Measurements from ENCODE around the gene FKBP10. TPM values are rescaled to one million over a fixed set of nuclear protein-coding genes. Genes with fewer than 3 reads are reported as not detected.

Gene FKBP10
- total and polyA plus RNA-seq, 2 experiments from 2014 or later = 88.0 to 290 TPM

GRCh38 chr17:41771389-41772206 is 41.2 kb upstream of the FKBP10 start:
- no peaks in the 10 kb centered on the region for H3K9me3 ChIP-seq (ENCODE audit: low read depth)
- H2AFZ ChIP-seq = no peak overlapping the region
- H3K27me3 ChIP-seq = no peaks in the 10 kb centered on the region
- no peak overlapping the region for H3K4me3 ChIP-seq
- 87% methylated on average over 17 of the region's 17 CpGs for WGBS (ENCODE audit: low lambda C conversion rate, missing lambda C conversion rate)
- H3K4me2 ChIP-seq = peak overlapping the region; percentile 67
- peaks cover 43% of the 10 kb centered on the region for H3K4me1 ChIP-seq (ENCODE audit: insufficient read depth)
- TF ChIP-seq, protein P1, sequence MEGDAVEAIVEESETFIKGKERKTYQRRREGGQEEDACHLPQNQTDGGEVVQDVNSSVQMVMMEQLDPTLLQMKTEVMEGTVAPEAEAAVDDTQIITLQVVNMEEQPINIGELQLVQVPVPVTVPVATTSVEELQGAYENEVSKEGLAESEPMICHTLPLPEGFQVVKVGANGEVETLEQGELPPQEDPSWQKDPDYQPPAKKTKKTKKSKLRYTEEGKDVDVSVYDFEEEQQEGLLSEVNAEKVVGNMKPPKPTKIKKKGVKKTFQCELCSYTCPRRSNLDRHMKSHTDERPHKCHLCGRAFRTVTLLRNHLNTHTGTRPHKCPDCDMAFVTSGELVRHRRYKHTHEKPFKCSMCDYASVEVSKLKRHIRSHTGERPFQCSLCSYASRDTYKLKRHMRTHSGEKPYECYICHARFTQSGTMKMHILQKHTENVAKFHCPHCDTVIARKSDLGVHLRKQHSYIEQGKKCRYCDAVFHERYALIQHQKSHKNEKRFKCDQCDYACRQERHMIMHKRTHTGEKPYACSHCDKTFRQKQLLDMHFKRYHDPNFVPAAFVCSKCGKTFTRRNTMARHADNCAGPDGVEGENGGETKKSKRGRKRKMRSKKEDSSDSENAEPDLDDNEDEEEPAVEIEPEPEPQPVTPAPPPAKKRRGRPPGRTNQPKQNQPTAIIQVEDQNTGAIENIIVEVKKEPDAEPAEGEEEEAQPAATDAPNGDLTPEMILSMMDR (IDR thresholded peaks at IDR 0.05; ENCODE audit: poor library complexity) = no peak
- TF ChIP-seq EZH2phosphoT487 (IDR thresholded peaks at IDR 0.05; ENCODE audit: low read depth, severe bottlenecking, unreplicated experiment) (no peak), EZH2 (IDR thresholded peaks at IDR 0.05; ENCODE audit: borderline replicate concordance) (no peak)
- H3K27ac ChIP-seq = peak overlapping the region; percentile 94
- peaks cover 71% of the 10 kb centered on the region for H3K79me2 ChIP-seq
- DNase-seq (ENCODE audit: low spot score) = no peak
- no peaks in the 10 kb centered on the region for H3K36me3 ChIP-seq (replicated peaks; ENCODE audit: insufficient read depth, low read depth)
- H4K20me1 ChIP-seq (ENCODE audit: insufficient read depth, poor library complexity, severe bottlenecking) = peaks cover 78% of the 10 kb centered on the region
- H3K9me2 ChIP-seq (replicated peaks; ENCODE audit: insufficient read depth) = no peaks in the 10 kb centered on the region

DNA sequence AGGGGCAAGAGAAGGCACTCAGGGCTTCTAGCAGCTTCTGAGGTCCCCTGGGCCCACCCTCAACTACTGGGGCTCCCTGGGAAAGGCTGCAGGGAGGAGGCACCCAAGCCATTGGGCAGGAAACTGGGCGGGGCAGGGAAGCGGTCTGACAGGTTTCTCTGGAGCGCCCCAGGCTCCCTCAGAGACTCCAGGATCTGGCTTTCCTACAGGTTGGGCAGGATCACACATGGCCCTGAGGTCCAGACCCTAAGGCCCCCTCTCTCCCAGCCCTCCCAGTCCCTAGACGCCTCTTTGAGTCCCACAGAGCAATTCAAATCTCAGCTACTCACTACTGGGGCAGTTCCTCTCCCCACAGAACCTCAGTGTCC is 40.6 kb upstream of the FKBP10 start:
- Histone ChIP-seq H3K79me2 (peaks cover 77% of the 10 kb centered on the region), H3K36me3 (replicated peaks; ENCODE audit: insufficient read depth, low read depth) (no peaks in the 10 kb centered on the region), H2AFZ (no peak overlapping the region), H4K20me1 (ENCODE audit: insufficient read depth, poor library complexity, severe bottlenecking) (peaks cover 83% of the 10 kb centered on the region), H3K4me1 (ENCODE audit: insufficient read depth) (peaks cover 47% of the 10 kb centered on the region), H3K4me3 (no peak overlapping the region), H3K9me3 (ENCODE audit: low read depth) (no peaks in the 10 kb centered on the region), H3K4me2 (peak overlapping the region; percentile 67), H3K9me2 (replicated peaks; ENCODE audit: insufficient read depth) (no peaks in the 10 kb centered on the region), H3K27me3 (no peaks in the 10 kb centered on the region), H3K27ac (peak overlapping the region; percentile 94)
- 60% methylated on average over 4 of the region's 4 CpGs for WGBS (ENCODE audit: low lambda C conversion rate, missing lambda C conversion rate)
- DNase-seq (ENCODE audit: low spot score) = peak; percentile 84
- no peak for TF ChIP-seq EZH2phosphoT487 (IDR thresholded peaks at IDR 0.05; ENCODE audit: low read depth, severe bottlenecking, unreplicated experiment)
- no peak for TF ChIP-seq EZH2 (IDR thresholded peaks at IDR 0.05; ENCODE audit: borderline replicate concordance)
- TF ChIP-seq, protein P1 (IDR thresholded peaks at IDR 0.05; ENCODE audit: poor library complexity) = no peak

GRCh38 chr17:41772586-41773189 is 40.1 kb upstream of the FKBP10 start:
- peaks cover 52% of the 10 kb centered on the region for H3K4me1 ChIP-seq (ENCODE audit: insufficient read depth)
- H3K27me3 ChIP-seq = no peaks in the 10 kb centered on the region
- peaks cover 80% of the 10 kb centered on the region for H3K79me2 ChIP-seq
- no peak overlapping the region for H3K4me3 ChIP-seq
- DNase-seq (ENCODE audit: low spot score) = no peak
- no peaks in the 10 kb centered on the region for H3K9me2 ChIP-seq (replicated peaks; ENCODE audit: insufficient read depth)
- 73% methylated on average over 19 of the region's 19 CpGs for WGBS (ENCODE audit: low lambda C conversion rate, missing lambda C conversion rate)
- peak overlapping the region; percentile 67 for H3K4me2 ChIP-seq
- peaks cover 86% of the 10 kb centered on the region for H4K20me1 ChIP-seq (ENCODE audit: insufficient read depth, poor library complexity, severe bottlenecking)
- no peak for TF ChIP-seq EZH2 (IDR thresholded peaks at IDR 0.05; ENCODE audit: borderline replicate concordance)
- TF ChIP-seq, protein P1 (IDR thresholded peaks at IDR 0.05; ENCODE audit: poor library complexity) = no peak
- TF ChIP-seq EZH2phosphoT487 (IDR thresholded peaks at IDR 0.05; ENCODE audit: low read depth, severe bottlenecking, unreplicated experiment) = no peak
- no peaks in the 10 kb centered on the region for H3K9me3 ChIP-seq (ENCODE audit: low read depth)
- H3K36me3 ChIP-seq (replicated peaks; ENCODE audit: insufficient read depth, low read depth) = no peaks in the 10 kb centered on the region
- H2AFZ ChIP-seq = no peak overlapping the region
- H3K27ac ChIP-seq = peak overlapping the region; percentile 94

All from hepatocyte (in vitro differentiated cells).